ENCODE data around the gene GPR89A. TPM values are rescaled to one million over a fixed set of nuclear protein-coding genes. Genes with fewer than 3 reads are reported as not detected.
"Not testable (repeated sequence)": the region's sequence is repeated elsewhere in the genome, so short reads cannot be mapped to it uniquely, and the experiment has no call there.

Gene GPR89A
- total RNA-seq, 1 donor from 2014 or later, result 9.3 TPM

DNA sequence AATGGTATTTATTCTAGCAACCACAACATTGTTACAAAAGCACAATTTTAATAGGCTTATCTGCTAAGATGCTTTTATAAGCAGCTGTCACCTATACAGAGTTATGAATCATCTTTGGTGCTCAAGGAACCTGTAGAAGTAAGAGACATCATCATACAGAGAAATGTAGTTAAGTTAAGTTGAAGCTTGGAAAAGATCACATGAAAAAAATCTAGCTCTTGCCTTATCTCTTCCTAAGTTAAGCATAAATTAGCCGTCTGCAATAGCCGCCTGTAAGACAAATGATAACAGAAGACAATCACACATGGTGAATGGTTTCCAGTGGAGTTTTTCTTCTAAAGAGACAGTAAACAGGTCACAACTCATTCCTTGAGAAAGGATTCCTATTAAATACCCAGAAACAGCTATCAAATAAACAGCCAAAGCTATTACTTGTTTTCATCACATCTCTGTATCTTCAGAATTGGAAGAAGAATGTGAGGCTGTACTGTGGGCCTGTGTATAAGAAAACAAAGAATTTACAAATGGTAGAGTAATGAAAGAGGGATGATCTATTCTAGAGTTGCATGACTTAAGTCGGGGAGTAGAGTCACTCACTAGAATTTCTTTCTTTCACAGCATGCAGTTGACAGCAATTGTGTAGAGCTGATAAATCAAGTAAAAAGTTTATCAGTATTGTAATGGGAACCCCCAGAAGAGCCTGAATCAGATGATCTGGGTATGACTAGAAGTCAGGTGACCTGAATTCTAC, 63.4 kb downstream of the GPR89A start:
- DNase-seq (ENCODE audit: low spot score); intact Hi-C loops (cut with DNase I): not testable (repeated sequence)

DNA sequence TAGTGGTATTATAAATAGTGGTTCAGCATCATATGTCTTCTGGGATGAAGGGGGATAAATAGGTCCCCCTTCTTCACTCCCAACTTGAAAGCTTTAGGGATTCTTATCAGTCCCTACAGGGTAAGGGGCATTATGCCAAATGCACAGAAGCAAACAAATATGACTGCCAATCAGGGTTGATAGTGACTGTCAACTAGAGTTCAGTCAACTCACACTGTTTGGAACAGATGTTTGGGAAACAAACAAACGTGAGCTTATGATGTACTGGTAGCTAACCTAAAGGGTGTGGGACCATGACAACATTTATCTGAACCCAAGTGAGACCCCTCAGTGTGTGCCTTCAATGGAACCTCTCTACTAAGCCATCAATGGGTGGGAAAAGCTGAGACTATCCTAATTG, 65.4 kb downstream of the GPR89A start:
- DNase-seq (ENCODE audit: low spot score); intact Hi-C loops (cut with DNase I): not testable (repeated sequence)

DNA sequence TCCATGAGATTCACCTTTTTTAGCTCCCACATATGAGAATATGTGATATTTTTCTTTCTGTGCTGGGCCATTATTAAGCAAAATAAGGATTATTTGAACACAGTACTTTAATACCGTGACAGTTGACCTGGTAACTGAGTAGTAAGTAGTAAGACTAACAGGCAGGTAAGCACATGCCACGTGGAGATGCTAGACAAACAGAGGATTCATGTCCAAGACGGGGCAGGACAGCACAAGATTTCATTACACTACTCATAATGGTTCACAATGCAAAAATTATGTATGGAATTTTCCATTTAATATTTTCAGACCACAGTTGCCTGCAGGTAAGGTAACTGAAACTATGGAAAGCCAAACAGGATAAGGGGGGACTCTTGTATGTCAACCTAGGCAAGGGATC, 77.1 kb downstream of the GPR89A start:
- intact Hi-C loops (cut with DNase I); DNase-seq (ENCODE audit: low spot score): not testable (repeated sequence)

DNA sequence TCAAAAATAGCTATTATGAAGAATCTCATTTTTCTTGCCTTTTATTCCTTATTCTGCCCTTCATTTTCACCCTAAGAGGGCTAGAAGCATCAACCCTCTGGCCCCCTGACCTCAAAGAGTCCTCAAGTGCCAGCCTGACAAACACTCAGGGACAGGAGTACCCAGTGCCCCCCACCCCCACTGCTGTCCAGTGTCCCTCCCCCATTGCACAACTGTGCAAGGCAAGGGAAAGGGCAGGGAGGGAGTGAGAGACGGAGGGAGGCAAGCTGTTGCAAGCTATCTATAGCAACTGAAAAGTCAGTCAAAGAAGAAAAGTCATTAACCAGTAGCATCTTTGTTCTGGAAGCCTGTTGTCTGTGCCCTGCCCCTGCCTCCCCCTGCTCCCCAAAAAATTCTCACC, 78.3 kb downstream of the GPR89A start:
- DNase-seq (ENCODE audit: low spot score); intact Hi-C loops (cut with DNase I): not testable (repeated sequence)

DNA sequence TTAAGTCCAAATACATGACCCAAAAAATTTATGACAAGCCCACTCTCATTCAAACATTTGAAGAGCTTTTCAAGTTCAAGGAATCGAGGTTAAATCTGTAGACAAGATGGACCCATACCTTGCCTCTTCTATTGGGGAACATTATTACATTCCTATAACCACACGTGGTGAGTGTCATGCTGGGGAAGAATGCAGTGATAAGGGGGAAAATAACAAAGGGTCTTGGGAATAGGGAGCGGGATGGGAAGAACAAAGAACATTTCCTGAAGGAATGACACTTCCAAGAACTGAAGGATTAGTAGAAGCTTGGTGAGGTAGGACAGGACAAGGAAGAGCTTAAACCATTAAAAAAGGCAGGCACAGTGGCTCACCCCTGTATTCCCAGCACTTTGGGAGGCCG, 80.5 kb downstream of the GPR89A start:
- intact Hi-C loops (cut with DNase I), result no loop called here

DNA sequence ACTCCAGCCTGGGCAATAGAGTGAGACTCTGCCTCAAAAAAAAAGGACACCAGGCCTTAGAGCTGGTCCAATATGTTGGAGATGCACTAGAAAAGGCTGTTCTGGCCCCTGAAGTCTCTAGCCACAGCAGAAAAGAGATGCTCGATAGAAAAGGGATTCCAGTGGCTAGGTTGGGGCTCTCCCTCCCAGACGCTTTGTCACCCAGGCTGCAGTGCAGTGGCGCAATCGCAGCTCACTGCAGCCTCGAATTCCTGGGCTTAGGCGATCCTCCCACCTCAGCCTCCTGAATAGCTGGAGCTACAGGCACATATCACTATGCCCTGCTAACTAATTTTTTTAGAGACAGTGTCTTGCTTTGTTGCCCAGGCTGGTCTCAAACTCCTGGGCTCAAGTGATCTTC, 81.1 kb downstream of the GPR89A start:
- peak; percentile 58 for DNase-seq (ENCODE audit: low spot score)
- intact Hi-C loops (cut with DNase I), result no loop called here

More for the DNA sequence above, 80.5 kb downstream of the GPR89A start:
- no peak for DNase-seq (ENCODE audit: low spot score)

DNA sequence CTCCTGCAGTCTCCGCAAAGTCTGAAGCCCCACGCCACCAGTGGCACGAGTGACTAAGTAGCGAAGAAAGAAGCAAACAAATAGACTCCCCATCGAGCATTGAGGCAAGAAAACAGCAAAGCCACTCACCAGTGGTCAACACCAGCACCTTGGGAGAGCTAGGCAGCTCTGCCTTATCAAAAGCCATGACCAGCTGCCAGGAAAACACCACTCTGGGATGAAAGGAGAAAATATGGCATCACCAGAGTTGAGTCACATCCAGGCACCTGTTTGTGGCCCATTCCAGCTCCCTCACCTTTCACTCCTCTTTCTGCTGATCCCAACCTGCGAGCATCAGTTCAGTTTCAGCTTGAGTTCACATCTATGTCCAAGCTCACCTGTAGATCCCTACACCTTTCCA, 82.1 kb downstream of the GPR89A start:
- intact Hi-C loops (cut with DNase I), result no loop called here
- DNase-seq (ENCODE audit: low spot score), result no peak

DNA sequence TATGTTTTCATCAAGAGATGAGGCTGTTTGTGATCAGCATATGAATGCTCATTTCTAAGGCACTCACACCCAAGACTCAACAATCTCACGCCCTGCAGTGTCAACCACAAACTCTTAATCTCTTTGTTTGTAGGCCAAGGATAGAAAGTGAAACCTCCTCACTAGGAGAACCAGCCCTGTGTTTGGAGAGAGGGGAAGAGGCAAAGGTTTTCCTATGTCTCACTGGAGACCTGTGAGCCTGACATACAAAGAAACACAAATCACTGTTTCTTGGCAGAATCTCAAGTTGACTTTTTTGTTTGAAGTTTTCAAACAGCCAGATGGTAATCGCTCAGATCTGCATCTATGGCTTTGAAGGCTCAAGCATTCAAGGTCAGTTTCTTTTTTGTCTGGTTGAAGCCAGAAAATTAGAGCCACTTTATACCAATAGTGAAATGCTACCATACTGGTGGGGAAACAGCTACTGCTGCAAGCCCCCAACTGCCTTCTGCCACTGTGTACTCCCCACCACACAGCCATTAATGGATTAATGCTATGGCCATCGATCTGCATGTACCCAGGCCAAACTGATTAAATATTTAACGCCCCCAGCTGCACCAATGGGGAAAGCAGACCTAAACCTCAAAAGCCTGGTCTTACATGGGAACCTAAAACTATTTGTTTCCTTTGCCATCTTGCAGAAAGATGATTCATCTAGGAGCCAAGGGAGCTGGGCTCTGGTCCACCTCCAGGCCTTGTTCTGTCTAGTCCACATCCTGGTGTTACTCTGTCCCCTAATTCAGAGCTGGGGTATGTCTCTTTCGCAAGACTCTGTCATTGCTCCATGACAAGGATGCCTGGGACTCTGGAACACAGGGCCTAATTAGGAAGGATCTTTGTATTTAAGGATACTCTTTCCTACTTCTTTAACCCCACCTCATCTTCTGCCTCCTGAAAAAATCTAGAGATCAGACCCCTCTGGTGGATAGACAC, 83.1 kb downstream of the GPR89A start:
- intact Hi-C loops (cut with DNase I), result no loop called here
- DNase-seq (ENCODE audit: low spot score), result no peak

DNA sequence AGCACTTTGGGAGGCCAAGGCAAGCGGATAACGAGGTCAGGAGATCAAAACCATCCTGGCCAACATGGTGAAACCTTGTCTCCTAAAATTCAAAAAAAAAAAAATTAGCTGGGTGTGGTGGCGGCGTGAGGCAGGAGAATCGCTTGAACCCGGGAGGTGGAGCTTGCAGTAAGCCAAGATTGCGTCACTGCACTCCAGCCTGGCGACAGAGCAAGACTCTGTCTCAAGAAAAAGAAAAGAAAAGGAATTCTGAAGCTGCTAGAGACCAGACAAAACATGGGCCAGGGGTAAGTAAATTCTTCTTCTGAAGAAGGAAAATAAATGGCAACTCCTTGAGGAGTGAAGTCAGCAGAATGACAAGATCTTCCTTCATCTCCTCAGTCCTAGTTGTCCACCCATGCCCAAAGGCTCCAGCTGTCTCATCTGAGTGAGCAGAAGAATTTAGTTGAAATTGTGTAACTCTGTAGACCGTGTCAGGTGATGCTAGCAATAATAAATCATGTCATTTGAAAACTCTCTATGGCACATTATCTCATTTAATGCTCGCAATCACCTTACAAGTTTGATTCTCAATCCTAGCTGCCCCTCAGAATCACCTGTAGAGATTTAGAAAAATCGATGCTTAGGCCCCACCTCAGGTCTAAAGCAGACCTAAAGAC, 85.1 kb downstream of the GPR89A start:
- intact Hi-C loops (cut with DNase I), result no loop called here
- DNase-seq (ENCODE audit: low spot score), result no peak

DNA sequence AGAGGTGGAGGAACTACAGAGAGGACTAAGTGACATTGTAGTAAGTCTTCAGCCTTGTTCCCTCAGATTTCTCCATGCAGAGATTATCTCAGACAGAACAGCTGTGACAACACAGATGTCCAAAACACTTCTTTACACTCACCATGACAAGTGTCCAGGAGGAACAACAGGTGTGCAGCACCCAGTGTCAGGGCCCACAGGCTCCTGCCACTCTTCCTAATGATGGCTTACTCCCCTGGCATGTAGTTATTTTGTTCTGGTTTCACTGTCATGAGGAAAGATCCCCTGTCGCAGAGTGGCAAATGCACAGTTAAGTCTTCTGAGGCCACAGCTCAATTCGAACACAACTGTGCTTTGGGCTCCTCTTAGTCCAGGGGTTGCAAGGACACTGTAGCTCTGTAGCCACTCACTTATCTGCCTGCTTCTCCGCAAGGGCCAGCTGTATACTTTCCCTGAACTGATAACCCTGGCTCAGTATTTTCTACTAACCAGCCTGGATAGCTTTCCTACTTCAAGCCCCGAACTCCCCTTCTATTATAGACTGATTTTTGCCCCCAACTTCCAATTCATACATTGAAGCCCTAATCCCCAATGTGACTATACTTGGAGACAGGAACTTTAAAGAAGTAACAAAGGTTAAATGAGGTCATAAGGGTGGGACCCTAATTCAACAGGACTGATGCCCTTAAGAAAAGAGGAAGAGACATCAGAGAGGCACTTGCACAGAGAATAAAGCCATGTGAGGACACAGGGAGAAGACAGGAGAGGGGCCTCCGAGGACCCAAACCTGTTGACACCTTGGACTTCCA, 88.2 kb downstream of the GPR89A start:
- intact Hi-C loops (cut with DNase I), result no loop called here
- no peak for DNase-seq (ENCODE audit: low spot score)

DNA sequence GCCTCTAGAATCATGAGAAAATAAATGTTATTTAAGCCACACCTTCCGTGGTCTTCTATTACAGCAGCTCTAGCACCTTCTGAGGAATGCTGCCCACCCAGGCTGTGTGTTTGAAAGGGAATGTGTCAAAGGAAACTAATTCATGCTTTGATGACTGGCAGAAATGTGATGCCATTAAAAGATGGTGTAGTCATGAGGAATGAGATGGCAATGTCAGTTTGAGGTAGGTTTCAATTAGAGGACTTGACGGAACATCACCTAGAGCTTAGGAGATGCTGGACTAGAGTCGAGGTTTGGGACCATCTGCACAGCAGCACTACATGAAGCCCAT, 88.8 kb downstream of the GPR89A start:
- DNase-seq (ENCODE audit: low spot score), result no peak
- intact Hi-C loops (cut with DNase I), result no loop called here

DNA sequence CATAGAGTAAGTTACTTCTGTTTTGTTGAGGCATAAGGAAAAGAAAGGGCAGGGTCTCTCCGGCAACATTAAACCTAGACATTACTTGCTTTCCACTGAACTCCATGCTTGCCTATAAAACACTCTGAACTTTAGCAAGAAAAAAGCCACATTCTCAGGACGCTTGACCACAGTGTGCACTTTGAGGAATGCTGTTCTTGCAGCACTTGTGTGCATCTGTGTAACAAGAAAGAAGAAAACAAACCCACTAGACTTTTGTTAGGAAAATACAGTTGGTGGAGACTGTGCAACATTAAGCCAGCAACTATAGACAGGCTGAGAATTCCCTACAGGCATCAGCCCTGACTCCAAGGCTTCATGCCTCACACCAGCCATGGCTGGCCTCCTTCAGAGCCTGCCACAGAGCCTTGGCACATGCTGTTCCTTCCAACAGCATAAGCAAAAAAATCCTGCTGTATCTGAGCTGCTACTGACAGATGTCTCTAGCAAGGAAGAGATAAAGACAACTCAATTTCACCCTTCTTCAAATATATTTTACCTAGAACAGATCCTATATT, 93.6 kb downstream of the GPR89A start:
- DNase-seq (ENCODE audit: low spot score), result no peak
- intact Hi-C loops (cut with DNase I), result no loop called here

DNA sequence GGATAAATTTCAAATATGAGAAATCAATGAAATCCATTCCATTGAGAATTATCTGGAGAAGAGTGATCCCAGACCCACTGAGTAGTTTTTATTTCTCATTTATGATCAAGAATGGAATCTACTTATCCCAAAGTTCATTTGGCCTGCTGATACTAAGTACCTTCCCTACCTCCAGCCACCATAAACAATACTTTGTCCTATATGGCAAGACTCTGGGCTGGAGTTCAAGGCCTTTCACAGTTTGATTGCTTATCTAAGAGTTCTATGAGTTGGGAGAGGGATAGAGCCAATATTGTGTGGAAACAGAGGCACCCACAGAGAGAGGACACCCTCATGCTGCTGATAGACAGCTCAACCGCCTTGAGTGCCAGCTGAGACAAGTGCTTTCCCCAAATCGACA, 94.3 kb downstream of the GPR89A start:
- intact Hi-C loops (cut with DNase I), result no loop called here

DNA sequence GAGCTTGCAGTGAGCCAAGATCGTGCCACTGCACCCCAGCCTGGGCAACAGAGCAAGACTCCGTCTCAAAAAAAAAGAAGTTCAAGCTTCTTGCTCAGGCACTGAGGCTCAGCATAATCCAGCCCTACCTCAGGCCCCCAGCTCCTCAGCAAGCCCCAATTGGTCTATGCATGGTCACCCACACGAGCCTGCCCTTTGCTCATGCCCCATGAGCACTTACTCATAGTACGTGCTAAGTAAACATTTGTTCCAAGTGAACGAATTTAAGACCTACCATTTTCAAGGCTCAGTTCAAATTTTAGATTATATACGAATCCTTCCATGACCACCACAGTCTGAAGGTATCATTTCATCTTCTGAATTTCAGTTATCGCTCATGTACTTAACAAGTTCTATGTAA, 95.0 kb downstream of the GPR89A start:
- intact Hi-C loops (cut with DNase I), result no loop called here
- no peak for DNase-seq (ENCODE audit: low spot score)

More for the DNA sequence above, 94.3 kb downstream of the GPR89A start:
- DNase-seq (ENCODE audit: low spot score), result no peak

DNA sequence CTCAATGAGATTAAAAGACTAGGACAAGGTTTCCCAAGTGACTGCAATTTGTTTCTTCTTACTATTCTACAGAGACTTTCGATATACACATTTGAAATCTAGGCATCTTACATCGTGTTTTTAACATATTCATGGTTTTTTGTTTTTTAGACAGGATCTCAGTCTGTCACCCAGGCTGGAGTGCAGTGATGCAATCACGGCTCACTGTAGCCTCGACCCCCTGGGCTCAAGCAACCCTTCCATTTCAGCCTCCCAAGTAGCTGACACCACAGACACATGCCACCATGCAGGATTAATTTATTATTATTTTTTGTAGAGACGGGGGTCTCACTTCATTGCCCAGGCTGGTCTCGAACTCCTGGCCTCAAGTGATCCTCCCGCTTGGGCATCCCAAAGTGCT, 97.8 kb downstream of the GPR89A start:
- DNase-seq (ENCODE audit: low spot score), result no peak
- intact Hi-C loops (cut with DNase I), result no loop called here

DNA sequence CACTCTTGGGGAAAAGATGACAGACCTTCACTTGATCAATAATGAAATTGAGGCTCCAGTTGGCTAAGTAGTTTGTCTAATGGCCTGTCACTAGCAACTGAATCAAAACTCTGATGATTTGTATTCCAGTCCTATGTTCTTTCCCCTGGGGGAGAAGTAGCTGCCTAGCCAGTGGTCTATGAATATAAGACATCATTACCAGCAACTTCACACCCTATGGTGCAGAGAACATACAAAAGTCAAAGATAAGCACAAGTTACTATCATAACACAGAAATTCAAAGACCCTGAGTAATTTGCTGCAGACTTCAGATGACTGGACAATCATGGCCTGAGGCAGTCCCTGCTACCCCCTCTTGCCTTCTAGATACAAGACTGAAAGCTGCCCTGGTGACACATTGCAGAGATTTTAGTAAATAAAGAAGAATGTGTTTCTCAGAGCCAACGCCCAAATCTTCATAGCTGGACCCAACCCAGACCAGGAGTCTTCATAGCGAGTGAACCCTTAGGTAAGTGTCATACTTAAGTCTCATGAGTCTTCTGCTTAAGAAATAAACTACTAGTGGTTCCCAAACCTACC, 98.4 kb downstream of the GPR89A start:
- DNase-seq (ENCODE audit: low spot score), result no peak
- intact Hi-C loops (cut with DNase I), result no loop called here

DNA sequence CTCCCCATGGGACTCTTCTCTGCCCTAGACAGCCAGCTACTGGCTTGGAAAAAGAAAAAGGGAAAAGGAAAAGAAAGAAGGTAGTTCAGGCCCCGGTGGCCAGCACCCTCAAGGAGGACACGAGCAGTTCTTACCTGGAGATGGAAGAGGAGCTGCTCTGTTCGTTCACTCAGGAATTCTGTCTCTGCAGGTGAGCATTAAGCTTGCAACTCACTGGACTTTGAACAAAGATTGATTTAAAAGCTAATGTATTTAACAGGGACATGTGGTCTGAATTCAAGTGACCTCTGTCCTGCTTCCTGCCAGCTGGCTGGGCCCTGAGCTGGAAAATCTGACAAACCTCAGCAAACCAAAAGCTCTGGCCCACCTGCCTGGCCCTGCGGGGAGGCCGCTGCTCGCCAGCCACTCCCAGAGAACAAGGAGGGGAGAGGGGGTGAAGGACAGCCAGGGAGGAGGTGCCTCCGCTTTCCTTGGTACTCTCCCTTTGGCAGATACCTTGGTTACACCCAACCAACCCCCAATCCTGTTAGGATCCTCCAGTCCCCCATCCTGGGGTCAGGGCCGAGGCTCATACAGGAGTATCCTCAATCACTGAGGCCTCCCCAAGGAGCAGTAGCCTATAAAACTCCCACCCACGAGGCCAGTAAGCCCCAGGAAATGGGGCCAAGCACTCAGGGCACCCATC, 99.5 kb downstream of the GPR89A start, which contains the start of gene PDZK1:
PDZK1 (minus strand) TSS at position 186 of the 685 bp plus-strand sequence. CDS start 19,347 bp downstream, outside the sequence.
- intact Hi-C loops (cut with DNase I), result no loop called here
- no peak for DNase-seq (ENCODE audit: low spot score)

DNA sequence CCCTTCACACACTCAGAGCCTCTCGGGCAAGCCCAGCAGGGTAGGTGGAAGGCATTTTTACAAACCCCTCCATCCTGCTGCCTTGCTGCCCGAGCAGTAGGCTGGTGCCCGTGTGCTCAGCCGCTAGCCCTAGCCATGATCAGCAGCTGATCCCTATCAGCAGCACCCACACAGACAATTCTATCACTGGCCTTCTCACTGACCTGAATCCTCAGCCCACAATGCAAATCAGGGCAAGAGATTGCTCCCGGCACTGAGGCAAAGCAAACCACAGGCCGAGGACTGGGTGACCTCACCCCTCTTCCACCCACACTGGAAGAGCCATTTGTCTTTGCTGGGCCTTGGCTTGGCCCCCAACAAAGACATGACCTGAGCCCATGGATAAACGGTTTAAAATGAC, 100.3 kb downstream of the GPR89A start:
- intact Hi-C loops (cut with DNase I), result no loop called here
- no peak for DNase-seq (ENCODE audit: low spot score)

All from cardiac septum (tissue), 1 donor.